Rectal smooth muscle tissue (tissue), 1 donor: ENCODE data around the gene ULBP2.
"Not testable (repeated sequence)": the region's sequence is repeated elsewhere in the genome, so short reads cannot be mapped to it uniquely, and the experiment has no call there.

ENCODE experiments used
- H3K27ac ChIP-seq: one replicate; pipeline ENCODE4 v1.7.0; 2013; ENCODE audit warnings: low read depth, low read length, inconsistent platforms
- H3K27me3 ChIP-seq: one replicate; pipeline ENCODE4 v1.7.0; 2013; ENCODE audit warnings: low read length; ENCODE audit not compliant: control insufficient read depth, insufficient read depth
- H3K36me3 ChIP-seq: one replicate; pipeline ENCODE4 v1.7.0; 2013; ENCODE audit warnings: low read length; ENCODE audit not compliant: control insufficient read depth, insufficient read depth
- H3K4me1 ChIP-seq: one replicate; pipeline ENCODE4 v1.7.0; 2013; ENCODE audit warnings: low read length; ENCODE audit not compliant: control insufficient read depth, insufficient read depth
- H3K4me3 ChIP-seq: one replicate; pipeline ENCODE4 v1.7.0; 2013; ENCODE audit warnings: low read length
- H3K9ac ChIP-seq: one replicate; pipeline ENCODE4 v1.7.0; 2013; ENCODE audit warnings: low read length

The ULBP2 gene

GRCh38 chr6:149962461-149963211, 20.8 kb downstream of the ULBP2 start:
- H3K4me3 ChIP-seq = no peak overlapping the region
- no peaks in the 10 kb centered on the region for H3K36me3 ChIP-seq
- H3K27me3 ChIP-seq = peaks cover 40% of the 10 kb centered on the region
- H3K9ac ChIP-seq = no peak overlapping the region
- no peak overlapping the region for H3K27ac ChIP-seq
- peaks cover 5% of the 10 kb centered on the region for H3K4me1 ChIP-seq

- Histone ChIP-seq H3K4me3 (peak overlapping the region; percentile 67), H3K9ac (no peak overlapping the region), H3K4me1 (peaks cover 5% of the 10 kb centered on the region), H3K36me3 (no peaks in the 10 kb centered on the region), H3K27me3 (peaks cover 40% of the 10 kb centered on the region), H3K27ac (no peak overlapping the region)
Observed at GRCh38 chr6:149963212-149963461, 21.3 kb downstream of the ULBP2 start.

GRCh38 chr6:149963462-149964307, 21.9 kb downstream of the ULBP2 start, which contains the start of gene ULBP1:
TSS of gene ULBP1 (plus strand) at chr6:149963943. CDS start at chr6:149964050, 107 bp downstream.
- H3K4me1 ChIP-seq = peaks cover 5% of the 10 kb centered on the region
- H3K36me3 ChIP-seq = no peaks in the 10 kb centered on the region
- no peak within 1 kb of the TSS for H3K27ac ChIP-seq
- peak within 1 kb of the TSS; percentile 67 for H3K4me3 ChIP-seq
- peaks cover 40% of the 10 kb centered on the region for H3K27me3 ChIP-seq
- no peak within 1 kb of the TSS for H3K9ac ChIP-seq

- peaks cover 5% of the 10 kb centered on the region for H3K4me1 ChIP-seq
- no peaks in the 10 kb centered on the region for H3K36me3 ChIP-seq
- H3K27me3 ChIP-seq = peaks cover 40% of the 10 kb centered on the region
- H3K27ac ChIP-seq = no peak overlapping the region
- H3K4me3 ChIP-seq = peak overlapping the region; percentile 67
- no peak overlapping the region for H3K9ac ChIP-seq
Observed at GRCh38 chr6:149964308-149965193, 22.7 kb downstream of the ULBP2 start.

GRCh38 chr6:149965194-149966020, 23.6 kb downstream of the ULBP2 start:
- Histone ChIP-seq H3K9ac (no peak overlapping the region), H3K4me1 (peaks cover 5% of the 10 kb centered on the region), H3K4me3 (peak overlapping the region; percentile 67), H3K27me3 (peaks cover 40% of the 10 kb centered on the region), H3K27ac (no peak overlapping the region), H3K36me3 (no peaks in the 10 kb centered on the region)

GRCh38 chr6:149966319-149966718, 24.5 kb downstream of the ULBP2 start:
- H3K27me3 ChIP-seq = peaks cover 33% of the 10 kb centered on the region
- H3K36me3 ChIP-seq, H3K4me3 ChIP-seq, H3K9ac ChIP-seq, H3K4me1 ChIP-seq, H3K27ac ChIP-seq: not testable (repeated sequence)

GRCh38 chr6:149967591-149967990, 25.8 kb downstream of the ULBP2 start:
- H3K27me3 ChIP-seq = peaks cover 30% of the 10 kb centered on the region

GRCh38 chr6:149967999-149968398, 26.2 kb downstream of the ULBP2 start:
- H3K27me3 ChIP-seq = peaks cover 27% of the 10 kb centered on the region
- H3K27ac ChIP-seq, H3K4me1 ChIP-seq, H3K9ac ChIP-seq, H3K36me3 ChIP-seq, H3K4me3 ChIP-seq: not testable (repeated sequence)

More at GRCh38 chr6:149967591-149967990, 25.8 kb downstream of the ULBP2 start:
- Histone ChIP-seq H3K4me3 (no peak overlapping the region), H3K36me3 (no peaks in the 10 kb centered on the region), H3K9ac (no peak overlapping the region), H3K4me1 (peaks cover 5% of the 10 kb centered on the region), H3K27ac (no peak overlapping the region)

GRCh38 chr6:149968909-149969308, 27.1 kb downstream of the ULBP2 start:
- H3K4me1 ChIP-seq, H3K36me3 ChIP-seq, H3K4me3 ChIP-seq, H3K9ac ChIP-seq, H3K27ac ChIP-seq: not testable (repeated sequence)
- peaks cover 21% of the 10 kb centered on the region for H3K27me3 ChIP-seq

- Histone ChIP-seq H3K4me1 (peaks cover 1% of the 10 kb centered on the region), H3K36me3 (no peaks in the 10 kb centered on the region), H3K27ac (no peak overlapping the region), H3K9ac (no peak overlapping the region), H3K27me3 (peaks cover 14% of the 10 kb centered on the region), H3K4me3 (no peak overlapping the region)
Observed at GRCh38 chr6:149969635-149970034, 27.8 kb downstream of the ULBP2 start.

GRCh38 chr6:149974394-149974793, 32.6 kb downstream of the ULBP2 start:
- H3K27ac ChIP-seq, H3K4me1 ChIP-seq, H3K27me3 ChIP-seq, H3K36me3 ChIP-seq, H3K9ac ChIP-seq, H3K4me3 ChIP-seq: not testable (repeated sequence)
